PC-9 (cell line): Measurements from ENCODE around the gene SMIM11. TPM values are rescaled to one million over a fixed set of nuclear protein-coding genes. Genes with fewer than 3 reads are reported as not detected.
"Not testable (repeated sequence)": the region's sequence is repeated elsewhere in the genome, so short reads cannot be mapped to it uniquely, and the experiment has no call there.

ENCODE experiments used
- Bru-seq: library from RNA; stranded (reverse); fragments of 400-500 nt; gene quantifications from one replicate; lab custom pipeline; 2021; lab: Mats Ljungman, UMichigan
- BruChase-seq, 2 experiments: library from RNA; stranded (reverse); fragments of 400-500 nt; gene quantifications; one replicate each; lab custom pipeline; 2021; lab: Mats Ljungman, UMichigan
- BruUV-seq: library from RNA; stranded (reverse); fragments of 400-500 nt; replicated peaks from 2 replicates; lab custom pipeline; 2021; lab: Mats Ljungman, UMichigan
- CTCF ChIA-PET: fragments of 300-600 bp; sonication (Branson Sonifier 250); formaldehyde crosslinking; loops from one replicate; lab custom pipeline; 2022; ENCODE audit warnings: antibody characterized with exemption; lab: Charles Lee
- POLR2A ChIA-PET: fragments of 300-600 bp; sonication (Branson Sonifier 250); formaldehyde crosslinking; loops from one replicate; lab custom pipeline; 2022; ENCODE audit warnings: antibody characterized with exemption; ENCODE audit not compliant: unreplicated experiment; lab: Charles Lee
- DNase-seq, 2 experiments: peaks; one replicate each; pipeline versions ENCODE4 v3.0.0 to v3.0.0-alpha.2; 2015 to 2022; ENCODE audit warnings: mixed read lengths in 1 of 2
- H2AFZ ChIP-seq: fragments of 200-600 bp; sonication (generic); 2 replicates; pipeline ENCODE4 v1.8.1; 2017; ENCODE audit warnings: antibody characterized with exemption
- H3F3A ChIP-seq: fragments of 200-600 bp; sonication (generic); 2 replicates; pipeline ENCODE4 v1.8.1; 2017; ENCODE audit warnings: antibody characterized with exemption, mild to moderate bottlenecking, low read depth; ENCODE audit not compliant: insufficient read depth
- H3K27ac ChIP-seq: fragments of 200-600 bp; sonication (generic); 2 replicates; pipeline ENCODE4 v1.6.1; 2016; ENCODE audit warnings: mixed run types
- H3K27me3 ChIP-seq: fragments of 200-600 bp; sonication (generic); 2 replicates; pipeline ENCODE4 v1.6.1; 2016; ENCODE audit warnings: low read depth, mixed run types; ENCODE audit not compliant: insufficient read depth
- H3K36me3 ChIP-seq: fragments of 200-600 bp; sonication (generic); 2 replicates; pipeline ENCODE4 v1.6.1; 2016; ENCODE audit warnings: low read depth, mixed run types
- H3K4me1 ChIP-seq: fragments of 200-600 bp; sonication (generic); replicated peaks from 2 replicates; pipeline ENCODE4 v1.6.1; 2016; ENCODE audit warnings: mixed run types; ENCODE audit not compliant: insufficient read depth
- H3K4me2 ChIP-seq: fragments of 200-600 bp; sonication (generic); 2 replicates; pipeline ENCODE4 v1.6.1; 2017; ENCODE audit warnings: mixed run types
- H3K4me3 ChIP-seq: fragments of 200-600 bp; sonication (generic); 2 replicates; pipeline ENCODE4 v1.6.1; 2016; ENCODE audit warnings: mixed run types
- H3K79me2 ChIP-seq: fragments of 200-600 bp; sonication (generic); 2 replicates; pipeline ENCODE4 v1.6.1; 2017; ENCODE audit warnings: low read depth, mixed run types
- H3K9me2 ChIP-seq: fragments of 200-600 bp; sonication (generic); 2 replicates; pipeline ENCODE4 v1.8.1; 2017; ENCODE audit warnings: mild to moderate bottlenecking; ENCODE audit not compliant: insufficient read depth
- H3K9me3 ChIP-seq: fragments of 200-600 bp; sonication (generic); 2 replicates; pipeline ENCODE4 v1.8.1; 2016; ENCODE audit warnings: low read depth; ENCODE audit not compliant: insufficient read depth
- H4K20me1 ChIP-seq: fragments of 200-600 bp; sonication (generic); 2 replicates; pipeline ENCODE4 v1.8.1; 2017; ENCODE audit not compliant: insufficient read depth
- CTCF ChIP-seq: fragments of 200-600 bp; sonication (generic); conservative IDR thresholded peaks from 2 replicates; pipeline ENCODE4 v1.6.1; 2017; ENCODE audit warnings: mixed run types, antibody characterized with exemption, mild to moderate bottlenecking, moderate library complexity
- EZH2 ChIP-seq: fragments of 200-600 bp; sonication (generic); IDR thresholded peaks from 2 replicates; pipeline ENCODE4 v1.8.0; 2017; ENCODE audit warnings: antibody characterized with exemption, low read depth
- intact Hi-C: fragments of 100-400 bp; cut with micrococcal nuclease; formaldehyde crosslinking; loops from one replicate; pipeline ENCODE4 v1.10.0; 2022; ENCODE audit not compliant: unreplicated experiment
- long read RNA-seq: library from polyadenylated mRNA; stranded (forward); transcript quantifications from one replicate; pipeline ENCODE4 v2.0.0, GENCODE V29; 2022
- total RNA-seq: library from RNA; stranded (reverse); gene quantifications from 2 replicates; pipeline ENCODE4 v1.2.3, GENCODE V29; 2021

The SMIM11 gene
- total RNA-seq (3.1 and 18.1 TPM in 2 replicates), Bru-seq, nascent RNA (percentile 7 among the genes with signal in this experiment), BruChase-seq, experiment 1, labeled RNA remaining after a 2-hour chase (percentile 5 among the genes with signal in this experiment), BruChase-seq, experiment 2, labeled RNA remaining after a 6-hour chase (not detected)
- long read RNA-seq, transcript SMIM11A-201 (4 exons, 850 nt) = major isoform, 19 of 23 reads
- long read RNA-seq, partial matches to known transcripts = 1 of 23 reads
- long read RNA-seq, other reads (novel, unspliced or antisense) = 2 of 23 reads

GRCh38 chr21:34374940-34375618 is at the start of gene SMIM11:
Gene SMIM11 (plus strand): TSS chr21:34375507. CDS start chr21:34379505, 3,998 bp downstream.
- H2AFZ ChIP-seq, H3K27me3 ChIP-seq, H4K20me1 ChIP-seq, H3K4me3 ChIP-seq, H3K36me3 ChIP-seq, H3K9me3 ChIP-seq, H3K9me2 ChIP-seq, H3K4me1 ChIP-seq, H3K79me2 ChIP-seq, CTCF ChIA-PET, intact Hi-C loops, H3K27ac ChIP-seq, DNase-seq, H3F3A ChIP-seq, H3K4me2 ChIP-seq, POLR2A ChIA-PET: not testable (repeated sequence)
- TSS peak; percentile 88 for BruUV-seq

DNA sequence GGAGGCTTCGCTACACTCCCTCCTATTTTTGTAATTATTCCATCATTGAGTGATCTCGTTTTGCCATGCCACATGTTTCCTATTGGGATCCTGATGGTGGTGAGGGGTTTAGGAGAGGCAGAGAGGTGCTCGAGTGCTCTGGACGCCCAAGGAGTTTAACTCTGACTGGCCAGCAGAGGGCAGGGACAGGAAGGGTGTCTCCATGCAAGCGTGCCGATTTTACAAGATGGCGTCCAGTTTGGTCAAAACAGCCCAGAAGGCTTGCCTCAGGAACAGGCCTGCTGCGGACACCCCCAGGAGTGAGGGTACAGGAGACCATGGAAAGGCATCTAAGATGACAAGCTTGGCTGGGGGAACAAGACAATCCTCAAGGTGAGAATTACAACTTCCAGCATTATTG is 45.3 kb upstream of the SMIM11 start:
- Histone ChIP-seq H3K27ac (no peak overlapping the region), H3K27me3 (peaks cover 9% of the 10 kb centered on the region; the same call in 1 of the 2 replicates), H3K4me1 (no peaks in the 10 kb centered on the region), H3K79me2 (no peaks in the 10 kb centered on the region), H3K4me2 (no peak overlapping the region), H3K36me3 (no peaks in the 10 kb centered on the region), H2AFZ (no peak overlapping the region), H3K9me3 (no peaks in the 10 kb centered on the region), H4K20me1 (no peaks in the 10 kb centered on the region), H3K4me3 (no peak overlapping the region), H3F3A (no peaks in the 10 kb centered on the region), H3K9me2 (no peaks in the 10 kb centered on the region)
- DNase-seq = no peak
- intact Hi-C loops = loop anchor here (10.0 kb wide), 1 partner anchor 405 kb away; no protein-coding TSS in a partner anchor
- CTCF ChIA-PET = no interaction called here
- no peak for TF ChIP-seq EZH2
- TF ChIP-seq CTCF = no peak
- POLR2A ChIA-PET = no interaction called here
- BruUV-seq = no TSS peak

DNA sequence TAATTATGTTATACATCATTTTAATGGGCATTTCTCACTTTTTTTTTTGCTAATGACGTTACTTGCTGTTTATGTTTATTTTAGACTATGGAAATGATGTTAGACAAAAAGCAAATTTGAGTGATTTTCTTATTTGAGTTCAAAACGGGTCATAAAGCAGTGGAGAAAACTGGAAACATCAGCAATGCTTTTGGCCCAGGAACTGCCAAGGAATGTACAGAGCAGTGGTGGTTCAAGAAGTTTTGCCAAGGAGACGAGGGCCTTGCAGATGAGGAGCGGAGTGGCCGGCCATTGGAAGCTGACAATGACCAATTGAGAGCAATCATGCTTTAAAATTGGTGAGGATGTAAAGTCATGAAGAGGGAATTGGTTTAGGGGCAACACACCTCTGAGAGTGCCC is 43.6 kb upstream of the SMIM11 start:
- H3K27ac ChIP-seq = no peak overlapping the region
- CTCF ChIA-PET = no interaction called here
- H3K4me2 ChIP-seq = no peak overlapping the region
- H3K27me3 ChIP-seq = peaks cover 4% of the 10 kb centered on the region; the same call in 1 of the 2 replicates
- intact Hi-C loops = loop anchor here (10.0 kb wide), 1 partner anchor 407 kb away; no protein-coding TSS in a partner anchor
- no peak for TF ChIP-seq CTCF
- no peak for TF ChIP-seq EZH2
- no peaks in the 10 kb centered on the region for H3K9me2 ChIP-seq
- no peak for DNase-seq
- no peaks in the 10 kb centered on the region for H4K20me1 ChIP-seq
- H3K79me2 ChIP-seq = no peaks in the 10 kb centered on the region
- no peak overlapping the region for H2AFZ ChIP-seq
- no peaks in the 10 kb centered on the region for H3K4me1 ChIP-seq
- H3F3A ChIP-seq = no peaks in the 10 kb centered on the region
- no peaks in the 10 kb centered on the region for H3K9me3 ChIP-seq
- POLR2A ChIA-PET = no interaction called here
- no peak overlapping the region for H3K4me3 ChIP-seq
- no TSS peak for BruUV-seq
- no peaks in the 10 kb centered on the region for H3K36me3 ChIP-seq
